GM23338 (cell line): ENCODE results near the gene ZNF470. TPM values are rescaled to one million over a fixed set of nuclear protein-coding genes. Genes with fewer than 3 reads are reported as not detected.

ENCODE experiments used
- ATAC-seq: fragments of 200-7000 bp; cut with Tn5 transposase; 3 replicates; pipeline ENCODE4 v1.9.1; 2020
- DNase-seq: peaks from one replicate; pipeline ENCODE4 v3.0.0-alpha.2; 2015; ENCODE audit warnings: low spot score
- H2AFZ ChIP-seq: fragments of 200-600 bp; sonication (generic); 2 replicates; pipeline ENCODE4 v1.8.0; 2016; ENCODE audit warnings: antibody characterized with exemption, mild to moderate bottlenecking, moderate library complexity
- H3F3A ChIP-seq: fragments of 200-600 bp; sonication (generic); replicated peaks from 2 replicates; pipeline ENCODE4 v1.8.0; 2017; ENCODE audit warnings: antibody characterized with exemption, mixed run types, low read depth
- H3K27ac ChIP-seq: fragments of 200-600 bp; sonication (generic); 2 replicates; pipeline ENCODE4 v1.6.1; 2016; ENCODE audit warnings: low read depth
- H3K27me3 ChIP-seq: fragments of 200-600 bp; sonication (generic); 2 replicates; pipeline ENCODE4 v1.8.0; 2016; ENCODE audit warnings: mild to moderate bottlenecking, mixed run types, moderate library complexity; ENCODE audit not compliant: insufficient read depth
- H3K36me3 ChIP-seq: fragments of 200-600 bp; sonication (generic); 2 replicates; pipeline ENCODE4 v1.8.0; 2016; ENCODE audit warnings: mild to moderate bottlenecking; ENCODE audit not compliant: insufficient read depth
- H3K4me1 ChIP-seq: fragments of 200-600 bp; sonication (generic); 2 replicates; pipeline ENCODE4 v1.8.0; 2016; ENCODE audit warnings: mild to moderate bottlenecking, moderate library complexity; ENCODE audit not compliant: insufficient read depth
- H3K4me2 ChIP-seq: fragments of 200-600 bp; sonication (generic); 2 replicates; pipeline ENCODE4 v1.7.1; 2017; ENCODE audit warnings: mixed run types
- H3K4me3 ChIP-seq: fragments of 200-600 bp; sonication (generic); 2 replicates; pipeline ENCODE4 v1.6.1; 2016; ENCODE audit warnings: mixed run types
- H3K79me2 ChIP-seq: fragments of 200-600 bp; sonication (generic); replicated peaks from 2 replicates; pipeline ENCODE4 v1.8.0; 2017; ENCODE audit warnings: mild to moderate bottlenecking; ENCODE audit not compliant: insufficient read depth
- H3K9me2 ChIP-seq: fragments of 200-600 bp; sonication (generic); 2 replicates; pipeline ENCODE4 v1.8.0; 2017; ENCODE audit not compliant: insufficient read depth
- H4K20me1 ChIP-seq: fragments of 200-600 bp; sonication (generic); replicated peaks from 2 replicates; pipeline ENCODE4 v1.8.0; 2017; ENCODE audit warnings: mild to moderate bottlenecking; ENCODE audit not compliant: insufficient read depth
- H3K27ac Mint-ChIP-seq: 2 replicates; pipeline ENCODE4 v1.8.0; 2020; ENCODE audit warnings: inconsistent platforms, mild to moderate bottlenecking, moderate library complexity, mixed read lengths
- H3K27me3 Mint-ChIP-seq: 3 replicates; pipeline ENCODE4 v1.8.0; 2022; ENCODE audit warnings: low read depth, mild to moderate bottlenecking, moderate library complexity, mixed read lengths, inconsistent platforms; ENCODE audit not compliant: insufficient read depth, poor library complexity
- H3K36me3 Mint-ChIP-seq: 3 replicates; pipeline ENCODE4 v1.8.0; 2021; ENCODE audit warnings: low read depth, mild to moderate bottlenecking, inconsistent platforms, moderate library complexity, mixed read lengths
- H3K4me1 Mint-ChIP-seq: 3 replicates; pipeline ENCODE4 v1.8.0; 2020; ENCODE audit warnings: mild to moderate bottlenecking, inconsistent platforms, mixed read lengths
- H3K4me3 Mint-ChIP-seq: 3 replicates; pipeline ENCODE4 v1.8.0; 2021; ENCODE audit warnings: moderate library complexity, mild to moderate bottlenecking, inconsistent platforms, mixed read lengths
- H3K9me3 Mint-ChIP-seq: 3 replicates; pipeline ENCODE4 v1.8.0; 2020; ENCODE audit warnings: moderate library complexity, mild to moderate bottlenecking, inconsistent platforms, mixed read lengths
- CREB1 ChIP-seq: fragments of 250-450 bp; sonication (Bioruptor Pico); IDR thresholded peaks from 2 replicates; pipeline ENCODE4 v1.5.0; 2020; ENCODE audit warnings: low read depth, mild to moderate bottlenecking, moderate library complexity
- CTCF ChIP-seq, 2 experiments: fragments of 200-600 bp in 1 of 2; sonication (generic) in 1 of 2; conservative IDR thresholded peaks; 2 replicates each; pipeline versions ENCODE4 v1.5.1 to v1.6.1; 2016 to 2017; ENCODE audit warnings: antibody characterized with exemption in 2 of 2, low read depth in 2 of 2, mild to moderate bottlenecking in 2 of 2, moderate library complexity in 1 of 2
- EZH2 ChIP-seq: fragments of 200-600 bp; sonication (generic); IDR thresholded peaks from one replicate; pipeline ENCODE4 v1.8.0; 2017; ENCODE audit warnings: antibody characterized with exemption, mild to moderate bottlenecking, low read depth; ENCODE audit not compliant: unreplicated experiment
- EZH2phosphoT487 ChIP-seq: fragments of 200-600 bp; sonication (generic); IDR thresholded peaks from one replicate; pipeline ENCODE4 v1.8.1; 2018; ENCODE audit warnings: antibody characterized with exemption; ENCODE audit not compliant: unreplicated experiment
- JUNB ChIP-seq: IDR thresholded peaks from one replicate; pipeline ENCODE4 v1.6.1; 2016; ENCODE audit warnings: antibody characterized with exemption; ENCODE audit not compliant: unreplicated experiment
- POLR2AphosphoS5 ChIP-seq: IDR thresholded peaks from 2 replicates; pipeline ENCODE4 v1.6.1; 2016; ENCODE audit warnings: antibody characterized with exemption, low read depth
- STAT1 ChIP-seq: IDR thresholded peaks from one replicate; pipeline ENCODE4 v1.6.1; 2016; ENCODE audit warnings: antibody characterized with exemption; ENCODE audit not compliant: unreplicated experiment
- ZNF114 ChIP-seq: fragments of 250-450 bp; sonication (Bioruptor Pico); IDR thresholded peaks from 2 replicates; pipeline ENCODE4 v1.5.0; 2020; ENCODE audit warnings: mild to moderate bottlenecking, moderate library complexity
- ZNF331 ChIP-seq: fragments of 250-450 bp; sonication (Bioruptor Pico); IDR thresholded peaks from 2 replicates; pipeline ENCODE4 v1.5.0; 2020; ENCODE audit warnings: low read depth, mild to moderate bottlenecking, moderate library complexity
- ZNF462 ChIP-seq: fragments of 250-450 bp; sonication (Bioruptor Pico); IDR thresholded peaks from 2 replicates; pipeline ENCODE4 v1.5.0; 2020; ENCODE audit warnings: mild to moderate bottlenecking, moderate library complexity
- polyA plus RNA-seq: library from polyadenylated mRNA; unstranded; fragments of >200 nt; fragmentation: Nextera tagmentation; extraction: Ambion mirVana; gene quantifications from 2 replicates; pipeline ENCODE4 v1.2.1, GENCODE V29; 2016
- total RNA-seq: library from RNA; depleted of rRNA; stranded (reverse); fragments of >200 nt; shearing (Covaris generic); gene quantifications from 2 replicates; pipeline ENCODE4 v1.2.3, GENCODE V29; 2014

ZNF470 gene
- total and polyA plus RNA-seq, 2 experiments from 2014 or later = 5.6 to 8.7 TPM

- no peak for TF ChIP-seq ZNF331 (CRISPR knock-in tag)
- TF ChIP-seq POLR2AphosphoS5 = peak; percentile 24; the same call in 1 of the 2 replicates
- TF ChIP-seq CTCF (conservative IDR thresholded peaks at IDR 0.05; ENCODE audit: low read depth in 2 of 2) = peak in 1 of 2 experiments; percentile 3; a peak in 1 of 4 replicates
- no peak for TF ChIP-seq JUNB
- peaks cover 82% of the 10 kb centered on the region for H3K9me3 Mint-ChIP-seq
- H3K4me3 ChIP-seq = peak within 1 kb of the TSS; percentile 87
Measured at GRCh38 chr19:56538761-56539263, 28.5 kb upstream of the ZNF470 start, which contains the start of gene ZFP28. Gene ZFP28, plus strand, starts transcription at chr19:56538948. Its CDS starts 71 bp downstream, at chr19:56539019.

DNA sequence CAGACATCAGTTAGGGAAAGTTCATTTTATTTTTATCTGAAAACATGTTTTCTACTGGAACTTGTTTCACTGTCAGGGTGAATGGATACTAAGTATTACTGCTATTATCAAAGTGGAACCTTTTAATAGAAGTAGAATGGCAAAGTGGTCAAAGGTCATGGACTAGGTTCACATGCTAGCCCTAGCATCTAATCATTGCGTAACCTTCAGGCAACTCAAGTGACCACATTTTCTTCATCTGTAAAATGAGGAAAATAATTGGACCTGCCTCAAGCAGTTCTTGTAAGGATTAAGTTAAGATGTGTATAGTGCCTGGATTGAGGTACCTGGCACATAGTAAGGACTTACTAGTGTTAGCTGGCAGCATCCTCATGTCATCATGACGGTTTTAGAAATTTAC, 23.5 kb upstream of the ZNF470 start:
- H3K4me2 ChIP-seq = no peak overlapping the region
- no peaks in the 10 kb centered on the region for H3F3A ChIP-seq
- H3K27me3 ChIP-seq = no peaks in the 10 kb centered on the region
- Mint-ChIP-seq H3K36me3 (peaks cover 72% of the 10 kb centered on the region), H3K4me1 (0 out of 3 replicates have a peak, but pooled peaks cover 4% of the 10 kb centered on the region), H3K27ac (no peak overlapping the region), H3K27me3 (peaks cover 9% of the 10 kb centered on the region), H3K4me3 (no peak overlapping the region), H3K9me3 (peaks cover 78% of the 10 kb centered on the region)
- H3K9me2 ChIP-seq = no peaks in the 10 kb centered on the region
- H3K79me2 ChIP-seq = no peaks in the 10 kb centered on the region
- ATAC-seq = no peak
- H3K4me3 ChIP-seq = no peak overlapping the region
- no peaks in the 10 kb centered on the region for H3K36me3 ChIP-seq
- no peak for DNase-seq
- H3K27ac ChIP-seq = no peak overlapping the region
- H2AFZ ChIP-seq = no peak overlapping the region
- no peaks in the 10 kb centered on the region; the same call in 1 of the 2 replicates for H4K20me1 ChIP-seq
- H3K4me1 ChIP-seq = no peaks in the 10 kb centered on the region
- TF ChIP-seq STAT1 (no peak), EZH2phosphoT487 (no peak), CREB1 (CRISPR knock-in tag) (no peak), ZNF114 (no peak), EZH2 (no peak), ZNF462 (CRISPR knock-in tag) (no peak), POLR2AphosphoS5 (no peak), CTCF (conservative IDR thresholded peaks at IDR 0.05; ENCODE audit: low read depth in 2 of 2) (no peak)

More at GRCh38 chr19:56538761-56539263, 28.5 kb upstream of the ZNF470 start, which contains the start of gene ZFP28:
- H3F3A ChIP-seq = no peaks in the 10 kb centered on the region
- Mint-ChIP-seq H3K27me3 (peaks cover 6% of the 10 kb centered on the region), H3K4me1 (0 out of 3 replicates have a peak, but pooled peaks cover 4% of the 10 kb centered on the region), H3K4me3 (peak within 1 kb of the TSS; percentile 88), H3K36me3 (peaks cover 53% of the 10 kb centered on the region), H3K27ac (peak within 1 kb of the TSS; percentile 83)
- H4K20me1 ChIP-seq = no peaks in the 10 kb centered on the region; the same call in 1 of the 2 replicates
- no peaks in the 10 kb centered on the region; the same call in 1 of the 2 replicates for H3K9me2 ChIP-seq
- H3K27ac ChIP-seq = 0 out of 2 replicates have a peak within 1 kb of the TSS, but pooled peaks have one; percentile 19
- H3K36me3 ChIP-seq = no peaks in the 10 kb centered on the region
- H3K27me3 ChIP-seq = no peaks in the 10 kb centered on the region
- peak; percentile 68 for DNase-seq
- peaks cover 5% of the 10 kb centered on the region for H3K4me1 ChIP-seq
- peak; percentile 83 for ATAC-seq
- H2AFZ ChIP-seq = peak within 1 kb of the TSS; percentile 97
- H3K79me2 ChIP-seq = no peaks in the 10 kb centered on the region
- peak within 1 kb of the TSS; percentile 92 for H3K4me2 ChIP-seq
